ENCODE data around the gene UBAP1. TPM values are rescaled to one million over a fixed set of nuclear protein-coding genes. Genes with fewer than 3 reads are reported as not detected.

The UBAP1 gene
- total and polyA plus RNA-seq, 4 donors, result 25.6 to 53.9 (median 42.8) TPM

GRCh38 chr9:34252016-34252415, 73.2 kb downstream of the UBAP1 start:
- Histone ChIP-seq H3K4me3 (no peak overlapping the region), H3K27ac (ENCODE audit: low read depth in 1 of 2, low read length in 1 of 2) (no peak overlapping the region), H3K9ac (ENCODE audit: insufficient read depth in 1 of 2, low read length in 2 of 2) (no peak overlapping the region), H3K9me3 (ENCODE audit: control insufficient read depth in 4 of 4, insufficient read depth in 3 of 4, low read length in 3 of 4) (peaks cover 0 to 2% (median 0%) of the 10 kb centered on the region in 4 donors), H3K27me3 (ENCODE audit: control insufficient read depth in 3 of 3, insufficient read depth in 3 of 3, low read length in 2 of 3) (no peaks in the 10 kb centered on the region), H3K36me3 (ENCODE audit: control insufficient read depth in 4 of 4, insufficient read depth in 4 of 4, low read length in 4 of 4) (peaks cover 9 to 49% (median 29%) of the 10 kb centered on the region in 4 donors), H3K4me1 (ENCODE audit: control insufficient read depth in 5 of 5, insufficient read depth in 5 of 5, low read length in 5 of 5) (peaks cover 0 to 5% (median 4%) of the 10 kb centered on the region in 5 donors)
- TF ChIP-seq, protein P1, sequence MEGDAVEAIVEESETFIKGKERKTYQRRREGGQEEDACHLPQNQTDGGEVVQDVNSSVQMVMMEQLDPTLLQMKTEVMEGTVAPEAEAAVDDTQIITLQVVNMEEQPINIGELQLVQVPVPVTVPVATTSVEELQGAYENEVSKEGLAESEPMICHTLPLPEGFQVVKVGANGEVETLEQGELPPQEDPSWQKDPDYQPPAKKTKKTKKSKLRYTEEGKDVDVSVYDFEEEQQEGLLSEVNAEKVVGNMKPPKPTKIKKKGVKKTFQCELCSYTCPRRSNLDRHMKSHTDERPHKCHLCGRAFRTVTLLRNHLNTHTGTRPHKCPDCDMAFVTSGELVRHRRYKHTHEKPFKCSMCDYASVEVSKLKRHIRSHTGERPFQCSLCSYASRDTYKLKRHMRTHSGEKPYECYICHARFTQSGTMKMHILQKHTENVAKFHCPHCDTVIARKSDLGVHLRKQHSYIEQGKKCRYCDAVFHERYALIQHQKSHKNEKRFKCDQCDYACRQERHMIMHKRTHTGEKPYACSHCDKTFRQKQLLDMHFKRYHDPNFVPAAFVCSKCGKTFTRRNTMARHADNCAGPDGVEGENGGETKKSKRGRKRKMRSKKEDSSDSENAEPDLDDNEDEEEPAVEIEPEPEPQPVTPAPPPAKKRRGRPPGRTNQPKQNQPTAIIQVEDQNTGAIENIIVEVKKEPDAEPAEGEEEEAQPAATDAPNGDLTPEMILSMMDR (IDR thresholded peaks at IDR 0.05; ENCODE audit: control extremely low read depth, extremely low read depth), result no peak
- DNase-seq (no peak), ATAC-seq (ENCODE audit: insufficient read depth, low FRiP score) (no peak)

DNA sequence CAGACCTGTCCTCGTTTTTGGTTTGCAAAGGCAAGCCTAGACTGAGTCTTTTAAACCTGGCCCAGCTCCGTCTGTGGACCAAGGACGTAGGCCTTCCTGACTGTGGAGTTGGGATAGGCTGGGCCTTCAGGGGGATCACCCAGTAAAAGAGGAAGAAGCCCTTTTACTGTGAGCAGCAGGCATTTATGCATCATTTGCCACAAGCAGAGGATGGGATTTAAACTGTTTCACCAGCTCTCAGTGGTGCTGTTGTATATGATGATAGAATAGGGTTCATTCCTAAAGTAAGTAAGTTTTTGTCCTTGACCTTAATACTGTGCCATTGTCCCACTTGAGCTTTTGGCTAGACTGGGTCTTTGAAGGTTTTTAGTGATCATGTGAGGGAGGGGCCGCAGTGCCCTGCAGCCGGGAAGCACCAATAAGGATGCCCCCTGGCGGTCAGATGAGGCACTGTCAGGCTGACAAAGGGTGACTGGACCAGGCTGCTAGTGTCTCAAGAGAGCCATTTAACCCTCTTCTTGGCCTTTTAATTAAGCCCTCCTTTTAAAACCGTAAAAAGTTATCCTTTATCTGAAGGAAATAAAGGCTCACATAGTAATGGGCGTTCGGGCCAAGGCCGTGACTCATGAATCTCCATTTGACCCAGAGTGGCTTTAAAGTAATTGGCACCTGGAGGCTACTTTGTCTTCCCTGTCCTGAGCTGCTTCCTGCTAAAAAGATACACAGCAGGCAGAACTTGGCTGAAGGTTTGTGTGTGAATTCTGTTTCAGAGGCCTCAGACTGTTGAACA, 74.0 kb downstream of the UBAP1 start:
- TF ChIP-seq, protein P1 (IDR thresholded peaks at IDR 0.05; ENCODE audit: control extremely low read depth, extremely low read depth), result peak; percentile 60
- Histone ChIP-seq H3K9ac (ENCODE audit: insufficient read depth in 1 of 2, low read length in 2 of 2) (peak overlapping the region in 1 of 2 donors; percentile 10), H3K36me3 (ENCODE audit: control insufficient read depth in 4 of 4, insufficient read depth in 4 of 4, low read length in 4 of 4) (peaks cover 9 to 49% (median 29%) of the 10 kb centered on the region in 4 donors), H3K9me3 (ENCODE audit: control insufficient read depth in 4 of 4, insufficient read depth in 3 of 4, low read length in 3 of 4) (peaks cover 0 to 2% (median 0%) of the 10 kb centered on the region in 4 donors), H3K27ac (ENCODE audit: low read depth in 1 of 2, low read length in 1 of 2) (peak overlapping the region; percentile 42 to 74), H3K4me1 (ENCODE audit: control insufficient read depth in 5 of 5, insufficient read depth in 5 of 5, low read length in 5 of 5) (peaks cover 0 to 5% (median 4%) of the 10 kb centered on the region in 5 donors), H3K4me3 (no peak overlapping the region), H3K27me3 (ENCODE audit: control insufficient read depth in 3 of 3, insufficient read depth in 3 of 3, low read length in 2 of 3) (no peaks in the 10 kb centered on the region)
- ATAC-seq (ENCODE audit: insufficient read depth, low FRiP score), result no peak
- DNase-seq, result peak; percentile 58 to 64 (median 61)
- WGBS, 2 donors, result 52 to 71% methylated on average over 10 of the region's 10 CpGs

DNA sequence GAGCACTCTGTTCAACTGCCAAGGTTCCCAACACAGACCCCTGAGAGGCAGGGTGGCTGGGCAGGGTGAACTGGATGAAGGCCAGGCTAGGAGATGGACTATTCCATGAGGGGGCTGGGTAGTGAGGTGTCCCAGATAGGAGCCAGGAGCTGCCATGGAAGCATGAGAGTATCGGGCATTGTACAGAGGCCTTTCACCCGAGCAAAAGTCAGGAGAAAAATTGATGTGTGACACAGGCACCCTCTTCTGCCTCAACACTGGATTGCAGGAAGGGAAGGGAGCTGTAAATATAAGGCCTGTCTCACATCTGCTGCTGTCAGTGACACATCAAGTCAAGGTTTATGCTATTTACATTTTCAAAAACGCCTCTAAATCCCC, 74.6 kb downstream of the UBAP1 start:
- ATAC-seq (ENCODE audit: insufficient read depth, low FRiP score) (no peak), DNase-seq (peak in 2 of 3 donors; percentile 45 to 57)
- TF ChIP-seq, protein P1 (IDR thresholded peaks at IDR 0.05; ENCODE audit: control extremely low read depth, extremely low read depth), result no peak
- no peak overlapping the region for H3K4me3 ChIP-seq
- H3K27ac ChIP-seq (ENCODE audit: low read depth in 1 of 2, low read length in 1 of 2), result peak overlapping the region; percentile 42 to 74
- peaks cover 9 to 47% (median 26%) of the 10 kb centered on the region in 4 donors for H3K36me3 ChIP-seq (ENCODE audit: control insufficient read depth in 4 of 4, insufficient read depth in 4 of 4, low read length in 4 of 4)
- 79 to 83% methylated on average over 3 of the region's 3 CpGs for WGBS, 2 donors
- H3K9me3 ChIP-seq (ENCODE audit: control insufficient read depth in 4 of 4, insufficient read depth in 3 of 4, low read length in 3 of 4), result peaks cover 0 to 1% (median 0%) of the 10 kb centered on the region in 4 donors
- H3K27me3 ChIP-seq (ENCODE audit: control insufficient read depth in 3 of 3, insufficient read depth in 3 of 3, low read length in 2 of 3), result no peaks in the 10 kb centered on the region
- peaks cover 0 to 5% (median 4%) of the 10 kb centered on the region in 5 donors for H3K4me1 ChIP-seq (ENCODE audit: control insufficient read depth in 5 of 5, insufficient read depth in 5 of 5, low read length in 5 of 5)
- peak overlapping the region in 1 of 2 donors; percentile 10 for H3K9ac ChIP-seq (ENCODE audit: insufficient read depth in 1 of 2, low read length in 2 of 2)

Data from lung (tissue), 12 donors.